Measurements from ENCODE around the gene CD300A. TPM values are rescaled to one million over a fixed set of nuclear protein-coding genes. Genes with fewer than 3 reads are reported as not detected.

CD300A gene
- polyA plus RNA-seq, 1 donor (not counting 4 experiments of a cell fraction or from before 2014, with no cell fraction given) = 0.07 TPM

- peak within 1 kb of the TSS; percentile 83 for H2AFZ ChIP-seq (ENCODE audit: control insufficient read depth, low read length)
- no peak for DNase-seq (ENCODE audit: low read depth, low spot score)
Measured at GRCh38 chr17:74431568-74432423, 34.6 kb upstream of the CD300A start, which contains the start of gene GPRC5C. GPRC5C (plus strand) TSS chr17:74432088; CDS start chr17:74439777, 7,689 bp downstream.

GRCh38 chr17:74432424-74432690 lies 34.1 kb upstream of the CD300A start:
- Histone ChIP-seq H3K27ac (ENCODE audit: control insufficient read depth, insufficient read depth, low read length) (no peak overlapping the region), H3K27me3 (ENCODE audit: control insufficient read depth, extremely low read depth, insufficient read depth, low read length) (no peaks in the 10 kb centered on the region), H3K9me3 (ENCODE audit: control insufficient read depth, low read depth, low read length) (no peaks in the 10 kb centered on the region), H3K4me2 (ENCODE audit: control insufficient read depth, extremely low read depth, insufficient read depth, low read depth, low read length) (peak overlapping the region; percentile 69), H3K36me3 (ENCODE audit: control insufficient read depth in 2 of 2, extremely low read depth in 1 of 2, insufficient read depth in 2 of 2, low read length in 2 of 2) (no peaks in the 10 kb centered on the region), H3K9me1 (ENCODE audit: control insufficient read depth, extremely low read depth, insufficient read depth, low read length) (no peaks in the 10 kb centered on the region), H3K9ac (ENCODE audit: control insufficient read depth, extremely low read depth, insufficient read depth, low read length) (peak overlapping the region; percentile 88), H3K4me1 (ENCODE audit: control insufficient read depth, extremely low read depth, insufficient read depth, low read length) (peaks cover 24% of the 10 kb centered on the region), H4K20me1 (ENCODE audit: control insufficient read depth, extremely low read depth, insufficient read depth, low read length) (no peaks in the 10 kb centered on the region), H3K79me2 (ENCODE audit: control insufficient read depth, insufficient read depth, low read length) (no peaks in the 10 kb centered on the region), H2AFZ (ENCODE audit: control insufficient read depth, low read length) (no peak overlapping the region), H3K4me3 (ENCODE audit: control insufficient read depth in 2 of 3, extremely low read depth in 1 of 3, insufficient read depth in 2 of 3, low read depth in 1 of 3, low read length in 3 of 3) (peak overlapping the region; percentile 47 to 58 (median 52))
- DNase-seq (ENCODE audit: low read depth, low spot score) (no peak), FAIRE-seq (no peak)
- TF ChIP-seq EZH2 (IDR thresholded peaks at IDR 0.05; ENCODE audit: low read length) = no peak
- TF ChIP-seq CTCF (optimal IDR thresholded peaks at IDR 0.05 in 1 of 3, IDR thresholded peaks at IDR 0.05 in 1 of 3, conservative IDR thresholded peaks at IDR 0.05 in 1 of 3; ENCODE audit: extremely low read depth in 1 of 3, insufficient read depth in 2 of 3, low read length in 3 of 3) = no peak
- dilution Hi-C loops (cut with MboI; ENCODE audit: extremely low pct_ligation_motif_present, low sequenced_read_pairs) = no loop called here

More at GRCh38 chr17:74431568-74432423, 34.6 kb upstream of the CD300A start, which contains the start of gene GPRC5C:
- Histone ChIP-seq H4K20me1 (ENCODE audit: control insufficient read depth, extremely low read depth, insufficient read depth, low read length) (no peaks in the 10 kb centered on the region), H3K27me3 (ENCODE audit: control insufficient read depth, extremely low read depth, insufficient read depth, low read length) (no peaks in the 10 kb centered on the region), H3K9me1 (ENCODE audit: control insufficient read depth, extremely low read depth, insufficient read depth, low read length) (peaks cover 3% of the 10 kb centered on the region), H3K9me3 (ENCODE audit: control insufficient read depth, low read depth, low read length) (no peaks in the 10 kb centered on the region), H3K4me1 (ENCODE audit: control insufficient read depth, extremely low read depth, insufficient read depth, low read length) (peaks cover 30% of the 10 kb centered on the region), H3K9ac (ENCODE audit: control insufficient read depth, extremely low read depth, insufficient read depth, low read length) (peak within 1 kb of the TSS; percentile 88), H3K4me2 (ENCODE audit: control insufficient read depth, extremely low read depth, insufficient read depth, low read depth, low read length) (peak within 1 kb of the TSS; percentile 69), H3K27ac (ENCODE audit: control insufficient read depth, insufficient read depth, low read length) (peak within 1 kb of the TSS; percentile 83), H3K79me2 (ENCODE audit: control insufficient read depth, insufficient read depth, low read length) (no peaks in the 10 kb centered on the region), H3K36me3 (ENCODE audit: control insufficient read depth in 2 of 2, extremely low read depth in 1 of 2, insufficient read depth in 2 of 2, low read length in 2 of 2) (no peaks in the 10 kb centered on the region), H3K4me3 (ENCODE audit: control insufficient read depth in 2 of 3, extremely low read depth in 1 of 3, insufficient read depth in 2 of 3, low read depth in 1 of 3, low read length in 3 of 3) (peak within 1 kb of the TSS; percentile 47 to 72 (median 52))
- FAIRE-seq = peak; percentile 55
- dilution Hi-C loops (cut with MboI; ENCODE audit: extremely low pct_ligation_motif_present, low sequenced_read_pairs) = no loop called here
- TF ChIP-seq CTCF (optimal IDR thresholded peaks at IDR 0.05 in 1 of 3, IDR thresholded peaks at IDR 0.05 in 1 of 3, conservative IDR thresholded peaks at IDR 0.05 in 1 of 3; ENCODE audit: extremely low read depth in 1 of 3, insufficient read depth in 2 of 3, low read length in 3 of 3) = no peak
- TF ChIP-seq EZH2 (IDR thresholded peaks at IDR 0.05; ENCODE audit: low read length) = no peak
